Ishikawa (cell line): ENCODE results near the gene KLK8.
A peak's percentile ranks its signal among the peaks of the same experiment; 100 is the strongest.

Experiments
- CEBPB ChIP-seq: IDR thresholded peaks from 2 replicates; pipeline ENCODE4 v1.6.1; 2012
- CREB1 ChIP-seq: IDR thresholded peaks from 2 replicates; pipeline ENCODE4 v1.6.1; 2012; ENCODE audit warnings: low read depth
- EGR1 ChIP-seq: IDR thresholded peaks from 2 replicates; pipeline ENCODE4 v1.6.1; 2012
- EP300 ChIP-seq: IDR thresholded peaks from 2 replicates; pipeline ENCODE4 v1.6.1; 2012; ENCODE audit warnings: borderline replicate concordance
- FOXM1 ChIP-seq: IDR thresholded peaks from 2 replicates; pipeline ENCODE4 v1.6.1; 2012; ENCODE audit warnings: low read depth, borderline replicate concordance
- NFIC ChIP-seq: IDR thresholded peaks from 2 replicates; pipeline ENCODE4 v1.6.1; 2012
- RAD21 ChIP-seq: IDR thresholded peaks from 2 replicates; pipeline ENCODE4 v1.6.1; 2012; ENCODE audit warnings: low read depth
- TAF1 ChIP-seq: IDR thresholded peaks from 2 replicates; pipeline ENCODE4 v1.6.1; 2012; ENCODE audit warnings: low read depth, mild to moderate bottlenecking
- TCF12 ChIP-seq: IDR thresholded peaks from 2 replicates; pipeline ENCODE4 v1.6.1; 2012; ENCODE audit warnings: low read depth
- YY1 ChIP-seq: IDR thresholded peaks from 2 replicates; pipeline ENCODE4 v1.6.1; 2012; ENCODE audit warnings: low read depth
- ZBTB7A ChIP-seq: IDR thresholded peaks from 2 replicates; pipeline ENCODE4 v1.6.1; 2012; ENCODE audit warnings: low read depth
- TF ChIP-seq, protein P1 (sequence below): IDR thresholded peaks from 2 replicates; pipeline ENCODE4 v1.6.1; 2012
- TF ChIP-seq, protein P2 (sequence below): IDR thresholded peaks from 2 replicates; pipeline ENCODE4 v1.6.1; 2012; ENCODE audit warnings: low read depth, mild to moderate bottlenecking

DNA sequence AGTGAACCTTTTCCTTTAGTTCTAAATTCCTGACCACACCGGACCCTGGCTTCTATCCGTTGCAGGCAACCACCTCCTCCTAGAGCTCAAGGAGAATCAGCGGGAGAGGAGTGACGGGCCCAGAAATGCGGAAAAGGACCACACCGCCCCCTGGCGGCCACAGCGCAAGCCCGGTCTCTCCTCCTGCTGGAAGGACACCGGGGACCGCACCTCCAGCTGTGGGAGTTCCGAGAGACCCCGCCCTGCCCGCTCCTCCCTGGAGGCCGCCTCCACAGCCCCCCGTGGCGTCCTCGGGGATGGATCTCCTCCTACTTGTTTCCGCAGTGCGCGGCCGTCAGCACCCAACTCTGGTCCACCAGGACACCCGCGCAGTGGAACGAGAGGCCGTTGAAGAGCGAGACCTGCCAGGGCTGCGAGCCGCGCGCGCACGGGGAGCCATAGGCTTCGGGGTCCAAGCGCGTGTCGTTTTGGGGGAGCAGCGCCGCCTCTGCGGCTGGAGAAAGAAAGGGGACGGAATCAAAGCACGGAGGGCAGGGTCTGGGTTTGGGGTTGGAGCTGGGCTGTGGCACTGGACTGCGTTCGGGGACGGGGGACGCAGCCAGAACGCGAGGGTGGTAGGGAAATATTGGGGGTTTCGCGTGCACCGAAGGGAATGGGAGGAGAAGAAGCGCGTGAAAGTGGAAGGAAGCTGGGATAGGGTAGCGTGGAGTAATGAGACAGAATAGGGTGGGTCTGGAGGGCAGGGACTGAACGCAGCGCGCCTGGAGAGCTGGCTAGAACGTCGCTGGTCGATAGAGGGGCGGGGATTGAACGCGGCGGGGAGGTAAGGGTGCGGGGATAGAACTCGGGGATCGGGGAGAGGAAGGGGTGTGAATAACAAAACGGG, 15.6 kb upstream of the KLK8 start:
- TF ChIP-seq, protein P1, sequence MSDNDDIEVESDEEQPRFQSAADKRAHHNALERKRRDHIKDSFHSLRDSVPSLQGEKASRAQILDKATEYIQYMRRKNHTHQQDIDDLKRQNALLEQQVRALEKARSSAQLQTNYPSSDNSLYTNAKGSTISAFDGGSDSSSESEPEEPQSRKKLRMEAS: no peak
- no peak for TF ChIP-seq TAF1
- TF ChIP-seq CEBPB: no peak
- TF ChIP-seq ZBTB7A: no peak
- no peak for TF ChIP-seq YY1
- TF ChIP-seq CREB1: no peak
- TF ChIP-seq EP300: no peak
- TF ChIP-seq FOXM1: no peak
- TF ChIP-seq RAD21: peak; percentile 50; the same call in 1 of the 2 replicates
- no peak for TF ChIP-seq EGR1
- TF ChIP-seq, protein P2, sequence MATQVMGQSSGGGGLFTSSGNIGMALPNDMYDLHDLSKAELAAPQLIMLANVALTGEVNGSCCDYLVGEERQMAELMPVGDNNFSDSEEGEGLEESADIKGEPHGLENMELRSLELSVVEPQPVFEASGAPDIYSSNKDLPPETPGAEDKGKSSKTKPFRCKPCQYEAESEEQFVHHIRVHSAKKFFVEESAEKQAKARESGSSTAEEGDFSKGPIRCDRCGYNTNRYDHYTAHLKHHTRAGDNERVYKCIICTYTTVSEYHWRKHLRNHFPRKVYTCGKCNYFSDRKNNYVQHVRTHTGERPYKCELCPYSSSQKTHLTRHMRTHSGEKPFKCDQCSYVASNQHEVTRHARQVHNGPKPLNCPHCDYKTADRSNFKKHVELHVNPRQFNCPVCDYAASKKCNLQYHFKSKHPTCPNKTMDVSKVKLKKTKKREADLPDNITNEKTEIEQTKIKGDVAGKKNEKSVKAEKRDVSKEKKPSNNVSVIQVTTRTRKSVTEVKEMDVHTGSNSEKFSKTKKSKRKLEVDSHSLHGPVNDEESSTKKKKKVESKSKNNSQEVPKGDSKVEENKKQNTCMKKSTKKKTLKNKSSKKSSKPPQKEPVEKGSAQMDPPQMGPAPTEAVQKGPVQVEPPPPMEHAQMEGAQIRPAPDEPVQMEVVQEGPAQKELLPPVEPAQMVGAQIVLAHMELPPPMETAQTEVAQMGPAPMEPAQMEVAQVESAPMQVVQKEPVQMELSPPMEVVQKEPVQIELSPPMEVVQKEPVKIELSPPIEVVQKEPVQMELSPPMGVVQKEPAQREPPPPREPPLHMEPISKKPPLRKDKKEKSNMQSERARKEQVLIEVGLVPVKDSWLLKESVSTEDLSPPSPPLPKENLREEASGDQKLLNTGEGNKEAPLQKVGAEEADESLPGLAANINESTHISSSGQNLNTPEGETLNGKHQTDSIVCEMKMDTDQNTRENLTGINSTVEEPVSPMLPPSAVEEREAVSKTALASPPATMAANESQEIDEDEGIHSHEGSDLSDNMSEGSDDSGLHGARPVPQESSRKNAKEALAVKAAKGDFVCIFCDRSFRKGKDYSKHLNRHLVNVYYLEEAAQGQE: no peak
- no peak for TF ChIP-seq NFIC
- no peak for TF ChIP-seq TCF12
